NCI-H1048 (cell line): ENCODE measurements around the gene OR7G3.
A peak's percentile ranks its signal among the peaks of the same experiment; 100 is the strongest.

Experiments used
- DNase-seq: peaks from one replicate; lab custom pipeline; 2025; lab: John Stamatoyannopoulos, UW

Gene OR7G3

GRCh38 chr19:9126900-9127405 lies at the start of gene OR7G3:
Gene OR7G3, minus strand, starts transcription at chr19:9126950. Its CDS starts 0 bp downstream, at chr19:9126950.
- no peak for DNase-seq

GRCh38 chr19:9175326-9175725 lies 48.6 kb upstream of the OR7G3 start:
- no peak for DNase-seq

GRCh38 chr19:9171393-9171991 lies 44.7 kb upstream of the OR7G3 start:
- no peak for DNase-seq

GRCh38 chr19:9166846-9167245 lies 40.1 kb upstream of the OR7G3 start:
- DNase-seq: no peak

GRCh38 chr19:9165261-9165660 lies 38.5 kb upstream of the OR7G3 start:
- no peak for DNase-seq

- no peak for DNase-seq
These were observed 34.7 kb upstream of the OR7G3 start for GRCh38 chr19:9161427-9161826.

GRCh38 chr19:9159891-9160290 lies 33.1 kb upstream of the OR7G3 start:
- no peak for DNase-seq

GRCh38 chr19:9156304-9156703 lies 29.6 kb upstream of the OR7G3 start:
- DNase-seq: no peak

- DNase-seq: no peak
These were observed 28.8 kb upstream of the OR7G3 start for GRCh38 chr19:9155591-9155990.

GRCh38 chr19:9151367-9151766 lies 24.6 kb upstream of the OR7G3 start:
- no peak for DNase-seq

GRCh38 chr19:9150650-9151049 lies 23.9 kb upstream of the OR7G3 start:
- no peak for DNase-seq

GRCh38 chr19:9149997-9150396 lies 23.2 kb upstream of the OR7G3 start:
- DNase-seq: no peak

- no peak for DNase-seq
These were observed 21.9 kb upstream of the OR7G3 start for GRCh38 chr19:9148697-9149096.

GRCh38 chr19:9146882-9147281 lies 20.1 kb upstream of the OR7G3 start:
- no peak for DNase-seq

GRCh38 chr19:9144920-9145319 lies 18.2 kb upstream of the OR7G3 start:
- no peak for DNase-seq

- DNase-seq: peak; percentile 84
These were observed 13.6 kb upstream of the OR7G3 start, which contains the start of gene ZNF317 for GRCh38 chr19:9140159-9140874. Gene ZNF317, plus strand, starts transcription at chr19:9140397. Its CDS starts 15,620 bp downstream, at chr19:9156017.

GRCh38 chr19:9139609-9140158 lies 12.9 kb upstream of the OR7G3 start:
- DNase-seq: no peak

- no peak for DNase-seq
These were observed 5.7 kb upstream of the OR7G3 start for GRCh38 chr19:9132422-9132821.

- no peak for DNase-seq
These were observed 4.2 kb upstream of the OR7G3 start for GRCh38 chr19:9130965-9131364.

GRCh38 chr19:9128171-9128570 lies 1.4 kb upstream of the OR7G3 start:
- no peak for DNase-seq

GRCh38 chr19:9116547-9116946 lies 10.2 kb downstream of the OR7G3 start:
- no peak for DNase-seq

GRCh38 chr19:9115307-9115813 lies 11.4 kb downstream of the OR7G3 start, which contains the start of gene OR7G1:
Gene OR7G1, minus strand, starts transcription at chr19:9115763. Its CDS starts 0 bp downstream, at chr19:9115763.
- no peak for DNase-seq

- no peak for DNase-seq
These were observed 16.8 kb downstream of the OR7G3 start for GRCh38 chr19:9109959-9110358.
